DOHH2 (cell line): ENCODE measurements around the gene IFITM1.

ENCODE experiments used
- CTCF ChIP-seq: fragments of 200-600 bp; sonication (generic); IDR thresholded peaks from one replicate; pipeline ENCODE4 v1.5.1; 2014; ENCODE audit warnings: antibody characterized with exemption, mild to moderate bottlenecking, low read depth, low read length; ENCODE audit not compliant: poor library complexity, severe bottlenecking
- EZH2phosphoT487 ChIP-seq: fragments of 200-600 bp; sonication (generic); IDR thresholded peaks from 2 replicates; pipeline ENCODE4 v1.6.1; 2017; ENCODE audit warnings: borderline replicate concordance, mild to moderate bottlenecking, antibody characterized with exemption, low read length, moderate library complexity, mixed read lengths

- TF ChIP-seq CTCF = no peak
- TF ChIP-seq EZH2phosphoT487 = no peak
Observed at GRCh38 chr11:282171-282570, 31.7 kb upstream of the IFITM1 start.
